SH-SY5Y (cell line): Measurements from ENCODE around the gene HOXA10.

Experiments
- GATA2 ChIP-seq: IDR thresholded peaks from 2 replicates; pipeline ENCODE4 v1.6.1; 2011; ENCODE audit warnings: mild to moderate bottlenecking, low read depth, low read length
- GATA3 ChIP-seq: IDR thresholded peaks from 2 replicates; pipeline ENCODE4 v1.6.1; 2011; ENCODE audit warnings: low read depth, mild to moderate bottlenecking, low read length, moderate library complexity

- no peak for TF ChIP-seq GATA2
- TF ChIP-seq GATA3, result no peak
These were observed 36.9 kb upstream of the HOXA10 start for GRCh38 chr7:27211084-27211446.
